ENCODE data around the gene KCNG4. TPM values are rescaled to one million over a fixed set of nuclear protein-coding genes. Genes with fewer than 3 reads are reported as not detected.

The KCNG4 gene
- total RNA-seq, 1 donor from 2014 or later = not detected

GRCh38 chr16:84186685-84187437 lies 53.0 kb downstream of the KCNG4 start, which contains the start of gene TAF1C:
Gene TAF1C, minus strand, starts transcription at chr16:84187057. Its CDS starts 2,069 bp downstream, at chr16:84184988.
- peak; percentile 95 for TF ChIP-seq CTCF (conservative IDR thresholded peaks at IDR 0.05; ENCODE audit: low read depth, low read length)
- H3K4me3 ChIP-seq (ENCODE audit: low read depth, low read length) = peak within 1 kb of the TSS; percentile 100
- DNase-seq (ENCODE audit: low read depth) = peak; percentile 29

GRCh38 chr16:84184775-84185174 lies 55.0 kb downstream of the KCNG4 start:
- TF ChIP-seq CTCF (conservative IDR thresholded peaks at IDR 0.05; ENCODE audit: low read depth, low read length) = no peak
- DNase-seq (ENCODE audit: low read depth) = no peak
- H3K4me3 ChIP-seq (ENCODE audit: low read depth, low read length) = no peak overlapping the region

- DNase-seq (ENCODE audit: low read depth) = no peak
- H3K4me3 ChIP-seq (ENCODE audit: low read depth, low read length) = no peak overlapping the region
- TF ChIP-seq CTCF (conservative IDR thresholded peaks at IDR 0.05; ENCODE audit: low read depth, low read length) = peak; percentile 27
Measured at GRCh38 chr16:84183911-84184591, 55.8 kb downstream of the KCNG4 start.

GRCh38 chr16:84183572-84183875 lies 56.3 kb downstream of the KCNG4 start:
- TF ChIP-seq CTCF (conservative IDR thresholded peaks at IDR 0.05; ENCODE audit: low read depth, low read length) = no peak
- DNase-seq (ENCODE audit: low read depth) = no peak
- H3K4me3 ChIP-seq (ENCODE audit: low read depth, low read length) = no peak overlapping the region

- H3K4me3 ChIP-seq (ENCODE audit: low read depth, low read length) = no peak overlapping the region
- no peak for TF ChIP-seq CTCF (conservative IDR thresholded peaks at IDR 0.05; ENCODE audit: low read depth, low read length)
- no peak for DNase-seq (ENCODE audit: low read depth)
Measured at GRCh38 chr16:84182680-84183571, 56.9 kb downstream of the KCNG4 start.

- H3K4me3 ChIP-seq (ENCODE audit: low read depth, low read length) = no peak overlapping the region
- no peak for DNase-seq (ENCODE audit: low read depth)
- TF ChIP-seq CTCF (conservative IDR thresholded peaks at IDR 0.05; ENCODE audit: low read depth, low read length) = no peak
Measured at GRCh38 chr16:84182104-84182503, 57.7 kb downstream of the KCNG4 start.
